Neuron (in vitro differentiated cells): ENCODE results near the gene PBX3.

Experiments used
- H2AFZ ChIP-seq: one replicate; pipeline ENCODE4 v1.6.1; 2013; ENCODE audit warnings: low read depth, mild to moderate bottlenecking, inconsistent platforms, low read length, moderate library complexity
- H3K27me3 ChIP-seq: one replicate; pipeline ENCODE4 v1.6.1; 2013; ENCODE audit warnings: low read length; ENCODE audit not compliant: insufficient read depth
- H3K36me3 ChIP-seq: one replicate; pipeline ENCODE4 v1.6.1; 2013; ENCODE audit warnings: low read length; ENCODE audit not compliant: insufficient read depth
- H3K4me1 ChIP-seq: one replicate; pipeline ENCODE4 v1.6.1; 2013; ENCODE audit warnings: low read length; ENCODE audit not compliant: insufficient read depth
- H3K4me3 ChIP-seq: 2 replicates; pipeline ENCODE4 v1.5.1; 2013; ENCODE audit warnings: mild to moderate bottlenecking, low read length, moderate library complexity
- H3K9me3 ChIP-seq: one replicate; pipeline ENCODE4 v1.6.1; 2013; ENCODE audit warnings: low read length

PBX3 gene

DNA sequence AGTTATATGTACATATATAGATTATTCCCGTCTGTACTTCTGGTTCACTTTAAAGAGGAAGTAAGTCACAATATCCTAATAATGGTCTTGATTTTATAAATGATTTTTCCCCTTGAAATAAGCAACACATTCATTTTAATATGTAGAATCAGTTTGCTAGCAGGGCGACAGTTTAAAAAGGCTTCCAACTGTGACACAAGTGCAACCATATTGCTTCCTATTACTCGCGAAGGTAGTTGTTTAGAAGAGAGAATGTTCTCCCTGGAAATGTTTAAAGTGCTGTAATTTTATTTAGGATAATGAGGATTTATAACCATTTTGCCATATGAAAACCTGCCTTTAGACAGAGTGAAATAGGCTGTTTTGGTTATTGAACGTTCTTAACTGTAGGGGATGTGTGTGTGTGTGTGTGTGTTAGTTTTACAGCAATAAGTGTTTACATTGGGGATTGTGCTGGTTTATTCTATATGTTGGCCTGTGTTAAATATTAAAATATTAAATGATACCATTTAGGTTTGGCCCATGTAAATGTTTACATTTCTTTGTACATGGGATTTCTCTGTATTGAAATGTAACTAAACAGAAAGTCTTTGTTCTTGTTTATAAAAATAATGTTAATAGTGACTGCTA lies 138.3 kb downstream of the PBX3 start:
- Histone ChIP-seq H3K9me3 (no peaks in the 10 kb centered on the region), H3K4me1 (peaks cover 72% of the 10 kb centered on the region), H3K36me3 (no peaks in the 10 kb centered on the region), H2AFZ (no peak overlapping the region), H3K27me3 (no peaks in the 10 kb centered on the region), H3K4me3 (no peak overlapping the region)

- no peaks in the 10 kb centered on the region for H3K9me3 ChIP-seq
- H3K27me3 ChIP-seq, result no peaks in the 10 kb centered on the region
- no peak overlapping the region for H3K4me3 ChIP-seq
- H2AFZ ChIP-seq, result no peak overlapping the region
- H3K4me1 ChIP-seq, result peaks cover 77% of the 10 kb centered on the region
- no peaks in the 10 kb centered on the region for H3K36me3 ChIP-seq
Measured at GRCh38 chr9:125886365-125886764, 139.2 kb downstream of the PBX3 start.

DNA sequence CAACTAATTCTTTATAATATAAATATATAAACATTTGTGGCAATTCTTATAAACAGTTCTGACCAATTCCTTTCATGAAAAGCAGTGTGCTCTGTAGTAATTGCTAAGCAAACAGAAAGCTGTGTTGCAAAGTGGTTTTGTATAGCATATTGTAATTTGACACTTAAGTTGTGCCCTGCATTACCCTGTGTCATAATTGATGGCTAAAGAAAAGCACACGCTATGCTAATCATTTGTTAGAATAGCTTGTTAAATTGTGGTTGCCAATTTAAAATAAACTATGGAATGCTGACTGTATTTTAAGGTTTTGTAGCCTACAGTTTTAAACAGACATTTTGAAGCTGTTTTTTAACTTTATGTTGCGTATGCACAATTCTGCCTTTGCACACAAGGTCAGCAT lies 140.0 kb downstream of the PBX3 start:
- Histone ChIP-seq H3K4me3 (peak overlapping the region; percentile 66), H3K36me3 (no peaks in the 10 kb centered on the region), H3K27me3 (no peaks in the 10 kb centered on the region), H3K9me3 (no peaks in the 10 kb centered on the region), H2AFZ (no peak overlapping the region), H3K4me1 (peaks cover 77% of the 10 kb centered on the region)

DNA sequence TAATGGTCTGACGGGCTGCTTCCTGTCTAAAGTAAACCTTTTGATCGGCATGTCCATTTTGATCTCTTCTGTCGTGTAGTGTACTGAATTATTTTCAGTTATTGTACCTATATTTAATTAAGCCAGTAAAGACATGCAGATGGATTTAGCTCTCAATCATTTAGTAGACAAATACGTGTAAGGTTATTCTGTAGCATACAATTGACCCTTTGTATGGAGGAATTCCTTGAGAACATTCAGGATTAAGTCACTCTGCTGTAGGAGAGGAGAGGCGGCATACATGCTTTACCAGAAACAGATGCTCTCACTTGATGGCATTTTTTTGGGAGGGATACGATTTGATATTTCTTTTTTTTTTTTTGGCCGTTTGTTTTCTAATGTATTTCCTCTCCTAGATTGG lies 141.0 kb downstream of the PBX3 start:
- Histone ChIP-seq H3K9me3 (no peaks in the 10 kb centered on the region), H3K36me3 (no peaks in the 10 kb centered on the region), H2AFZ (no peak overlapping the region), H3K27me3 (no peaks in the 10 kb centered on the region), H3K4me1 (peaks cover 71% of the 10 kb centered on the region), H3K4me3 (peak overlapping the region; percentile 66)

- Histone ChIP-seq H3K27me3 (no peaks in the 10 kb centered on the region), H3K36me3 (no peaks in the 10 kb centered on the region), H3K9me3 (no peaks in the 10 kb centered on the region), H2AFZ (no peak overlapping the region), H3K4me3 (peak overlapping the region; percentile 66), H3K4me1 (peaks cover 68% of the 10 kb centered on the region)
Measured at GRCh38 chr9:125889112-125889475, 141.9 kb downstream of the PBX3 start.

GRCh38 chr9:125889476-125890419 lies 142.6 kb downstream of the PBX3 start:
- peaks cover 64% of the 10 kb centered on the region for H3K4me1 ChIP-seq
- H3K36me3 ChIP-seq, result no peaks in the 10 kb centered on the region
- no peaks in the 10 kb centered on the region for H3K9me3 ChIP-seq
- H3K4me3 ChIP-seq, result peak overlapping the region; percentile 66
- no peaks in the 10 kb centered on the region for H3K27me3 ChIP-seq
- H2AFZ ChIP-seq, result no peak overlapping the region

- no peaks in the 10 kb centered on the region for H3K36me3 ChIP-seq
- no peak overlapping the region for H3K4me3 ChIP-seq
- H3K27me3 ChIP-seq, result no peaks in the 10 kb centered on the region
- H2AFZ ChIP-seq, result no peak overlapping the region
- no peaks in the 10 kb centered on the region for H3K9me3 ChIP-seq
- H3K4me1 ChIP-seq, result peaks cover 58% of the 10 kb centered on the region
Measured at GRCh38 chr9:125890826-125891225, 143.7 kb downstream of the PBX3 start.

DNA sequence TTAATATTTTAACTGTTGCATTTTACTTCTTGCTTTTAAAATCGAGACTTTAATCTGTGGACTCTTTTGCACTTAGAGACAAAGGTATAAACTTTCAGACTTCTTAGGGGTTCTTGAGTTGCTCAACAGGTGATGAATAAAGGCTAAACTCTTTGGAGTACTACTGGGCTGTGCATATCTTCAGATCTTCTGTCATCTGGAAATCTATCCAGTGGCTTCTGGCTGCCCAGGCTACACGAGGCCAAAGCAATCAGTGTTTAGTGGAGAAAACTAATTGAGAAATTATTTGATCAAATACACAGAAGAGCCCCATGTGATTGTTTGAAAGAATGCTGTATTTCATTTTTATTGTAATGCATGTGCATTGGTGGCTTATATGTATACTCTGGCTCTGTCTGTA lies 146.1 kb downstream of the PBX3 start:
- H2AFZ ChIP-seq, result no peak overlapping the region
- H3K9me3 ChIP-seq, result no peaks in the 10 kb centered on the region
- no peak overlapping the region for H3K4me3 ChIP-seq
- peaks cover 40% of the 10 kb centered on the region for H3K4me1 ChIP-seq
- no peaks in the 10 kb centered on the region for H3K27me3 ChIP-seq
- H3K36me3 ChIP-seq, result no peaks in the 10 kb centered on the region

DNA sequence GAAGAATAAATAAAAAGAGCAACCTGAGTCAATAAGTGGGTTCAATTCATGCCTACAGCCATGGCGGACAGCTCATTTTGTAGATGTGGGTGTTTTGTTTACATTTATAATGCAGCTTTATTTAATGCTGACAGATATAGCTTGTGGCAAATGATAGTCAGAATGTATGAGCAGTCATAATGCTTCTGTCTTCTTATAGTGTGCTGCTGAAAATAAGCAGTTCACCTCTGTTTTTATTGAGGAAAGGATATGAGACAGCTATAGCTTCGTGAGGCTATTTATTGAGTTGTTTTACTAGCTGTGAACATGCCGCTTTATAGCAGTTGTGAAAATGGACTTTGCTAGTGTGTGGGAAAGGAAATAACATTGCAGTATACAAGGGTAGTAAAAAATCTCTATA lies 147.4 kb downstream of the PBX3 start:
- Histone ChIP-seq H3K9me3 (no peaks in the 10 kb centered on the region), H3K36me3 (no peaks in the 10 kb centered on the region), H3K27me3 (no peaks in the 10 kb centered on the region), H2AFZ (no peak overlapping the region), H3K4me3 (no peak overlapping the region), H3K4me1 (peaks cover 32% of the 10 kb centered on the region)

GRCh38 chr9:125896404-125896803 lies 149.2 kb downstream of the PBX3 start:
- Histone ChIP-seq H3K4me1 (peaks cover 31% of the 10 kb centered on the region), H3K9me3 (no peaks in the 10 kb centered on the region), H3K27me3 (no peaks in the 10 kb centered on the region), H3K4me3 (no peak overlapping the region), H3K36me3 (no peaks in the 10 kb centered on the region), H2AFZ (no peak overlapping the region)

GRCh38 chr9:125896964-125897363 lies 149.8 kb downstream of the PBX3 start:
- no peak overlapping the region for H2AFZ ChIP-seq
- H3K9me3 ChIP-seq, result no peaks in the 10 kb centered on the region
- peaks cover 36% of the 10 kb centered on the region for H3K4me1 ChIP-seq
- no peaks in the 10 kb centered on the region for H3K36me3 ChIP-seq
- H3K4me3 ChIP-seq, result no peak overlapping the region
- no peaks in the 10 kb centered on the region for H3K27me3 ChIP-seq

DNA sequence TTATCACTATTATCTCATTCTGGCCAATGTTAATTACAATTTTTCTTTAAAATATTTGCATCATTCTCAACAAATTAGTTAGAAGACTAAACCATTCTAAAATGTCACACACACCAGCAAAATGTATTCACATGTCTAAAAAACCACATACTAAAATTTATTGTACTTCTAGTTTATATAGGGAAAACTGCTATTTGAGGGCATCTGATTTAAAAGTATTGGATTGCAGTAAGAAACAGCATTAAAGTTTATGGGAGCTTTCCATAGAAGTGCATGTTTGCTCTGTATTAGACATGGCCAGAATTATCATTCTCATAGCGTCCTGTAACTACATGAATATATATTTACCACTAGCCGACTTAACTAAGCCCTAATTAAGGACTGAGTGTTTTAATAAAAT lies 150.3 kb downstream of the PBX3 start:
- Histone ChIP-seq H2AFZ (no peak overlapping the region), H3K4me3 (no peak overlapping the region), H3K36me3 (no peaks in the 10 kb centered on the region), H3K27me3 (no peaks in the 10 kb centered on the region), H3K4me1 (peaks cover 40% of the 10 kb centered on the region), H3K9me3 (no peaks in the 10 kb centered on the region)

- peaks cover 51% of the 10 kb centered on the region for H3K4me1 ChIP-seq
Measured at GRCh38 chr9:125902214-125902613, 155.0 kb downstream of the PBX3 start.

More at GRCh38 chr9:125902214-125902613, 155.0 kb downstream of the PBX3 start:
- no peaks in the 10 kb centered on the region for H3K27me3 ChIP-seq
- no peak overlapping the region for H2AFZ ChIP-seq
- H3K4me3 ChIP-seq, result no peak overlapping the region
- H3K36me3 ChIP-seq, result no peaks in the 10 kb centered on the region
- H3K9me3 ChIP-seq, result no peaks in the 10 kb centered on the region
